GM12878 (cell line): ENCODE measurements around the gene CALY. TPM values are rescaled to one million over a fixed set of nuclear protein-coding genes. Genes with fewer than 3 reads are reported as not detected.
A peak's percentile ranks its signal among the peaks of the same experiment; 100 is the strongest.

Source experiments
- ATAC-seq: fragments of 200-7000 bp; cut with Tn5 transposase; 3 replicates; pipeline ENCODE4 v1.9.1; 2020; ENCODE audit warnings: mild to moderate bottlenecking, moderate library complexity
- BruUV-seq: library from RNA; stranded (reverse); fragments of 400-500 nt; replicated peaks from 2 replicates; lab custom pipeline; 2021; lab: Mats Ljungman, UMichigan
- CTCF ChIA-PET: fragments of 300-600 bp; sonication (Branson Sonifier 250); formaldehyde crosslinking; extraction: SDS; loops from one replicate; lab custom pipeline; 2021; ENCODE audit warnings: inconsistent platforms; lab: Yijun Ruan, JAX
- POLR2A ChIA-PET: fragments of 350-600 bp; formaldehyde crosslinking; extraction: SDS; loops from one replicate; lab custom pipeline; 2021; ENCODE audit warnings: inconsistent platforms; lab: Charles Lee
- RAD21 ChIA-PET: fragments of 300-600 bp; sonication (Branson Sonifier 250); formaldehyde crosslinking; loops from one replicate; lab custom pipeline; 2023; ENCODE audit warnings: antibody characterized with exemption; ENCODE audit not compliant: unreplicated experiment; lab: Charles Lee
- SMC1A ChIA-PET: fragments of 300-600 bp; sonication (Branson Sonifier 250); formaldehyde crosslinking; loops from one replicate; lab custom pipeline; 2023; ENCODE audit not compliant: unreplicated experiment, uncharacterized antibody; lab: Charles Lee
- DNase-seq: peaks from one replicate; pipeline ENCODE4 v3.0.0-alpha.2; 2011; ENCODE audit warnings: low read depth, low spot score
- FAIRE-seq: peaks from 3 replicates; lab custom pipeline; 2011; peaks lifted over from hg19 to GRCh38; lab: Jason Lieb, UNC
- H2AFZ ChIP-seq: 2 replicates; pipeline ENCODE4 v1.6.0; 2011; ENCODE audit warnings: low read depth, low read length, control low read depth; ENCODE audit not compliant: control insufficient read depth
- H3K27ac ChIP-seq: 2 replicates; pipeline ENCODE4 v1.5.1; 2011; ENCODE audit warnings: control low read depth; ENCODE audit not compliant: control insufficient read depth, insufficient read depth
- H3K27me3 ChIP-seq, 2 experiments: replicated peaks in 1 of 2; 2 replicates each; pipeline versions ENCODE4 v1.6.0 to v1.6.1; 2011; ENCODE audit warnings: low read length in 1 of 2; ENCODE audit not compliant: control insufficient read depth in 2 of 2, insufficient read depth in 2 of 2
- H3K36me3 ChIP-seq, 2 experiments: 2 replicates each; pipeline ENCODE4 v1.5.1; 2011; ENCODE audit warnings: low read length in 1 of 2; ENCODE audit not compliant: control insufficient read depth in 2 of 2, insufficient read depth in 2 of 2
- H3K4me1 ChIP-seq: 2 replicates; pipeline ENCODE4 v1.6.1; 2011; ENCODE audit warnings: mild to moderate bottlenecking, low read length, moderate library complexity, mixed read lengths; ENCODE audit not compliant: control insufficient read depth, insufficient read depth
- H3K4me2 ChIP-seq: 2 replicates; pipeline ENCODE4 v1.6.0; 2011; ENCODE audit warnings: control low read depth; ENCODE audit not compliant: control insufficient read depth, insufficient read depth
- H3K4me3 ChIP-seq: fragments of 200-600 bp; sonication (generic); 2 replicates; pipeline ENCODE4 v1.5.1; 2016
- H3K79me2 ChIP-seq: 2 replicates; pipeline ENCODE4 v1.6.0; 2011; ENCODE audit warnings: low read length; ENCODE audit not compliant: control insufficient read depth, insufficient read depth
- H3K9ac ChIP-seq: 2 replicates; pipeline ENCODE4 v1.8.0; 2011; ENCODE audit warnings: low read length, control low read depth, mixed read lengths; ENCODE audit not compliant: control insufficient read depth, insufficient read depth
- H3K9me3 ChIP-seq: replicated peaks from 3 replicates; pipeline ENCODE4 v1.5.1; 2011; ENCODE audit warnings: mild to moderate bottlenecking, low read length; ENCODE audit not compliant: control insufficient read depth, insufficient read depth
- H4K20me1 ChIP-seq: 2 replicates; pipeline ENCODE4 v1.6.0; 2011; ENCODE audit not compliant: control insufficient read depth, insufficient read depth
- ATF7 ChIP-seq: fragments of 450-650 bp; IDR thresholded peaks from 2 replicates; pipeline ENCODE4 v1.6.1; 2016; ENCODE audit warnings: low read depth, mild to moderate bottlenecking
- ESRRA ChIP-seq: IDR thresholded peaks from 2 replicates; pipeline ENCODE4 v1.6.1; 2012; ENCODE audit warnings: mild to moderate bottlenecking, low read length, improper control_type of control experiment
- GATAD2B ChIP-seq: fragments of 450-650 bp; conservative IDR thresholded peaks from 2 replicates; pipeline ENCODE4 v1.6.1; 2017; ENCODE audit warnings: low read depth, mild to moderate bottlenecking, moderate library complexity
- NBN ChIP-seq: fragments of 450-650 bp; IDR thresholded peaks from 2 replicates; pipeline ENCODE4 v1.6.1; 2016
- RUNX3 ChIP-seq: IDR thresholded peaks from 2 replicates; pipeline ENCODE4 v1.6.1; 2012; ENCODE audit warnings: low read length, inconsistent platforms
- SIX5 ChIP-seq: IDR thresholded peaks from 2 replicates; pipeline ENCODE4 v1.6.1; 2011; ENCODE audit warnings: mild to moderate bottlenecking, low read depth, low read length, moderate library complexity; ENCODE audit not compliant: severe bottlenecking
- SMAD1 ChIP-seq: fragments of 450-650 bp; IDR thresholded peaks from 2 replicates; pipeline ENCODE4 v1.6.1; 2018; ENCODE audit warnings: mild to moderate bottlenecking, low read depth; ENCODE audit not compliant: partially characterized antibody
- SREBF2 ChIP-seq: IDR thresholded peaks from 2 replicates; pipeline ENCODE4 v1.6.1; 2012; ENCODE audit warnings: mild to moderate bottlenecking, low read length
- SUPT20H ChIP-seq: IDR thresholded peaks from 2 replicates; pipeline ENCODE4 v1.6.1; 2011; ENCODE audit warnings: low read depth, mild to moderate bottlenecking, low read length, moderate library complexity, borderline replicate concordance; ENCODE audit not compliant: control insufficient read depth
- TBL1XR1 ChIP-seq: IDR thresholded peaks from 2 replicates; pipeline ENCODE4 v1.6.1; 2012; ENCODE audit warnings: low read depth, low read length, improper control_type of control experiment
- ZBTB4 ChIP-seq: fragments of 450-650 bp; formaldehyde crosslinking; IDR thresholded peaks from 2 replicates; pipeline ENCODE4 v1.4.0; 2022; ENCODE audit warnings: mild to moderate bottlenecking, moderate library complexity
- WGBS: methylation state at CpG from one replicate; pipeline ENCODE4 v1.1.6; 2016; ENCODE audit warnings: low lambda C conversion rate; ENCODE audit not compliant: insufficient replicate concordance, insufficient coverage; ENCODE audit errors: missing lambda C conversion rate; 5-methylcytosine and 5-hydroxymethylcytosine counted together
- in situ Hi-C: fragments of 300-500 bp; cut with MboI; formaldehyde crosslinking; loops from 9 replicates; pipeline ENCODE4 v1.14.3; 2018; ENCODE audit warnings: mixed read lengths
- intact Hi-C: fragments of 100-400 bp; cut with micrococcal nuclease; formaldehyde crosslinking; loops from one replicate; pipeline ENCODE4 v1.14.2; 2022; ENCODE audit not compliant: unreplicated experiment
- polyA plus RNA-seq, 11 experiments: library from polyadenylated mRNA; depleted of rRNA in 4 of 11; unstranded in 6 of 11; stranded (reverse) in 5 of 11; fragments of >200 nt; fragmentation: Nextera tagmentation in 4 of 11; fragmentation: Illumina TruSeq in 1 of 11; extraction: Ambion mirVana in 4 of 11; extraction: Trizol in 1 of 11; gene quantifications; 1 replicate in 1 of 11; 2 replicates in 10 of 11; pipeline versions ENCODE4 v1.2.1 to v1.2.3, GENCODE V29; 2011 to 2016; ENCODE audit warnings: inconsistent platforms in 2 of 11, missing spikeins in 2 of 11, low read depth in 1 of 11
- total RNA-seq, 4 experiments: library from RNA; depleted of rRNA in 3 of 4; stranded (reverse); fragments of >200 nt in 3 of 4; fragmentation: Illumina TruSeq in 1 of 4; extraction: Trizol in 1 of 4; gene quantifications; 2 replicates each; pipeline versions ENCODE4 v1.2.1 to v1.2.3, GENCODE V29; 2013 to 2021
- TF ChIP-seq, protein P1 (sequence below): fragments of 450-650 bp; IDR thresholded peaks from 2 replicates; pipeline ENCODE4 v1.6.1; 2017; ENCODE audit warnings: borderline replicate concordance

CALY gene
- total and polyA plus RNA-seq, 10 of the 15 experiments (the other 5 are each of a cell fraction or from before 2014, with no cell fraction given), result 0.07 TPM; not detected in 9

- ChIA-PET RAD21 (interaction anchor here (0.8 kb wide), 1 partner anchor 41 kb away, joined by 4 read pairs; no protein-coding TSS in a partner anchor), SMC1A (no interaction called here), CTCF (interaction anchor here (1.1 to 1.3 kb wide), 2 partner anchors 8 to 55 kb away, joined by 3 read pairs; no protein-coding TSS in a partner anchor), POLR2A (interaction anchor here (1.0 kb wide), 1 partner anchor 11 kb away, joined by 4 read pairs; no protein-coding TSS in a partner anchor)
- in situ Hi-C loops, result no loop called here
- ATAC-seq (no peak), DNase-seq (no peak), FAIRE-seq (no peak)
- intact Hi-C loops, result no loop called here
- Histone ChIP-seq H3K79me2 (peaks cover 5% of the 10 kb centered on the region), H3K4me2 (no peak overlapping the region), H3K27ac (no peak overlapping the region), H3K4me1 (peaks cover 8% of the 10 kb centered on the region; the same call in 1 of the 2 replicates), H3K9me3 (no peaks in the 10 kb centered on the region), H3K9ac (no peak overlapping the region), H2AFZ (no peak overlapping the region), H4K20me1 (no peaks in the 10 kb centered on the region), H3K4me3 (no peak overlapping the region), H3K27me3 (no peaks in the 10 kb centered on the region), H3K36me3 (peaks cover 0 to 13% of the 10 kb centered on the region in 2 experiments; a peak in 3 of 4 replicates)
- TSS peak; percentile 47 for BruUV-seq
- TF ChIP-seq, protein P1, sequence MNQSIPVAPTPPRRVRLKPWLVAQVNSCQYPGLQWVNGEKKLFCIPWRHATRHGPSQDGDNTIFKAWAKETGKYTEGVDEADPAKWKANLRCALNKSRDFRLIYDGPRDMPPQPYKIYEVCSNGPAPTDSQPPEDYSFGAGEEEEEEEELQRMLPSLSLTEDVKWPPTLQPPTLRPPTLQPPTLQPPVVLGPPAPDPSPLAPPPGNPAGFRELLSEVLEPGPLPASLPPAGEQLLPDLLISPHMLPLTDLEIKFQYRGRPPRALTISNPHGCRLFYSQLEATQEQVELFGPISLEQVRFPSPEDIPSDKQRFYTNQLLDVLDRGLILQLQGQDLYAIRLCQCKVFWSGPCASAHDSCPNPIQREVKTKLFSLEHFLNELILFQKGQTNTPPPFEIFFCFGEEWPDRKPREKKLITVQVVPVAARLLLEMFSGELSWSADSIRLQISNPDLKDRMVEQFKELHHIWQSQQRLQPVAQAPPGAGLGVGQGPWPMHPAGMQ, result no peak
- TF ChIP-seq ZBTB4 (CRISPR knock-in tag), result no peak
- no peak for TF ChIP-seq SREBF2
- no peak for TF ChIP-seq SIX5
- no peak for TF ChIP-seq NBN
- TF ChIP-seq GATAD2B, result no peak
- no peak for TF ChIP-seq SUPT20H
- TF ChIP-seq RUNX3, result no peak
- no peak for TF ChIP-seq SMAD1
- no peak for TF ChIP-seq ESRRA
- TF ChIP-seq TBL1XR1, result no peak
- no peak for TF ChIP-seq ATF7
- 86% methylated on average over 24 of the region's 24 CpGs for WGBS
Observed at GRCh38 chr10:133370030-133370786, 33.5 kb upstream of the CALY start.
